Esophagus squamous epithelium (tissue), 5 donors: ENCODE measurements around the gene ANKRA2. TPM values are rescaled to one million over a fixed set of nuclear protein-coding genes. Genes with fewer than 3 reads are reported as not detected.

ENCODE experiments used
- DNase-seq: peaks from one replicate; lab custom pipeline; 2025; lab: John Stamatoyannopoulos, UW
- H3K27ac ChIP-seq, 4 donors: fragments of 200-600 bp; sonication (generic); one replicate each; pipeline ENCODE4 v1.5.1; 2016 to 2019; ENCODE audit warnings: mild to moderate bottlenecking in 1 of 4
- H3K27me3 ChIP-seq, 4 donors: fragments of 200-600 bp; sonication (generic); 1 replicate in 3 of 4; 2 replicates in 1 of 4; pipeline versions ENCODE4 v1.5.1 to v1.6.0; 2017 to 2021; ENCODE audit warnings: antibody characterized with exemption in 1 of 4
- H3K36me3 ChIP-seq, 3 donors: fragments of 200-600 bp; sonication (generic); one replicate each; pipeline ENCODE4 v1.5.1; 2016 to 2019
- H3K4me1 ChIP-seq, 3 donors: fragments of 200-600 bp; sonication (generic); one replicate each; pipeline ENCODE4 v1.5.1; 2017 to 2019
- H3K4me3 ChIP-seq, 4 donors: fragments of 200-600 bp; sonication (generic); 1 replicate in 3 of 4; 2 replicates in 1 of 4; pipeline ENCODE4 v1.5.1; 2016 to 2019; ENCODE audit warnings: mild to moderate bottlenecking in 2 of 4, moderate library complexity in 1 of 4
- H3K9me3 ChIP-seq, 3 donors: fragments of 200-600 bp; sonication (generic); one replicate each; pipeline ENCODE4 v1.5.1; 2016 to 2019
- CTCF ChIP-seq, 6 experiments: fragments of 450-650 bp in 4 of 6; fragments of 200-600 bp in 2 of 6; sonication (generic) in 2 of 6; IDR thresholded peaks; one replicate each; pipeline ENCODE4 v1.5.1; 2016 to 2019; ENCODE audit warnings: antibody characterized with exemption in 6 of 6, mild to moderate bottlenecking in 4 of 6, moderate library complexity in 4 of 6
- POLR2A ChIP-seq, 4 donors: fragments of 450-650 bp; IDR thresholded peaks; one replicate each; pipeline ENCODE4 v1.6.1; 2017; ENCODE audit warnings: antibody characterized with exemption in 4 of 4, mild to moderate bottlenecking in 4 of 4, moderate library complexity in 3 of 4
- WGBS, 2 donors: methylation state at CpG; one replicate each; pipeline ENCODE4 v1.1.5; 2018; 5-methylcytosine and 5-hydroxymethylcytosine counted together
- intact Hi-C: fragments of 100-400 bp; cut with DNase I; formaldehyde crosslinking; loops from one replicate; pipeline ENCODE4 v1.15.0; 2022
- total RNA-seq, 4 donors: library from RNA; depleted of rRNA; stranded (reverse); fragments of >200 nt; gene quantifications; one replicate each; pipeline ENCODE4 v1.1.0, GENCODE V29; 2016
- donor health status: DM: yes; HTN: yes; CAD: no.

The ANKRA2 gene
- total RNA-seq, 4 donors from 2014 or later = 7.1 to 35.3 (median 15.2) TPM

- TF ChIP-seq POLR2A (IDR thresholded peaks at IDR 0.05) (no peak), CTCF (IDR thresholded peaks at IDR 0.05) (no peak)
- peaks cover 12 to 46% (median 26%) of the 10 kb centered on the region in 3 donors for H3K4me1 ChIP-seq
- peaks cover 0 to 46% (median 7%) of the 10 kb centered on the region in 3 donors for H3K36me3 ChIP-seq
- no peaks in the 10 kb centered on the region for H3K27me3 ChIP-seq
- H3K9me3 ChIP-seq = no peaks in the 10 kb centered on the region
- intact Hi-C loops = no loop called here
- WGBS, 2 donors = 3 to 5% methylated on average over 6 to 8 of the region's 8 CpGs
- H3K4me3 ChIP-seq = peak overlapping the region; percentile 68 to 96 (median 84)
- DNase-seq = no peak
- H3K27ac ChIP-seq = peak overlapping the region; percentile 92 to 99 (median 96)
Observed at GRCh38 chr5:73565969-73566547, 619 bp upstream of the ANKRA2 start.

GRCh38 chr5:73564675-73565074, 764 bp downstream of the ANKRA2 start:
- peak overlapping the region; percentile 92 to 99 (median 96) for H3K27ac ChIP-seq
- TF ChIP-seq POLR2A (IDR thresholded peaks at IDR 0.05) (no peak), CTCF (IDR thresholded peaks at IDR 0.05) (no peak)
- 2 to 3% methylated on average over 9 of the region's 9 CpGs for WGBS, 2 donors
- peaks cover 0 to 46% (median 12%) of the 10 kb centered on the region in 3 donors for H3K36me3 ChIP-seq
- no peak for DNase-seq
- H3K27me3 ChIP-seq = no peaks in the 10 kb centered on the region
- no peaks in the 10 kb centered on the region for H3K9me3 ChIP-seq
- peak overlapping the region; percentile 68 to 96 (median 84) for H3K4me3 ChIP-seq
- intact Hi-C loops = no loop called here
- H3K4me1 ChIP-seq = peaks cover 12 to 46% (median 26%) of the 10 kb centered on the region in 3 donors

GRCh38 chr5:73564018-73564417, 1.4 kb downstream of the ANKRA2 start:
- intact Hi-C loops = no loop called here
- Histone ChIP-seq H3K4me1 (peaks cover 12 to 46% (median 26%) of the 10 kb centered on the region in 3 donors), H3K4me3 (peak overlapping the region; percentile 68 to 96 (median 84)), H3K27ac (peak overlapping the region in 2 of 4 donors; percentile 95 to 99), H3K27me3 (no peaks in the 10 kb centered on the region), H3K36me3 (peaks cover 0 to 46% (median 14%) of the 10 kb centered on the region in 3 donors), H3K9me3 (no peaks in the 10 kb centered on the region)
- no peak for DNase-seq
- WGBS, 2 donors = 11 to 30% methylated on average over 3 of the region's 3 CpGs
- TF ChIP-seq CTCF (IDR thresholded peaks at IDR 0.05) (no peak), POLR2A (IDR thresholded peaks at IDR 0.05) (no peak)

- DNase-seq = no peak
- intact Hi-C loops = no loop called here
- H3K36me3 ChIP-seq = peaks cover 1 to 88% (median 35%) of the 10 kb centered on the region in 3 donors
- WGBS, 2 donors = 76 to 85% methylated on average over 1 of the region's 1 CpG
- no peaks in the 10 kb centered on the region for H3K27me3 ChIP-seq
- H3K27ac ChIP-seq = no peak overlapping the region
- H3K9me3 ChIP-seq = no peaks in the 10 kb centered on the region
- TF ChIP-seq POLR2A (IDR thresholded peaks at IDR 0.05) (no peak), CTCF (IDR thresholded peaks at IDR 0.05) (peak in 1 of 6 experiments; percentile 18)
- H3K4me3 ChIP-seq = no peak overlapping the region
- peaks cover 0 to 15% (median 9%) of the 10 kb centered on the region in 3 donors for H3K4me1 ChIP-seq
Observed at GRCh38 chr5:73558950-73559349, 6.5 kb downstream of the ANKRA2 start.

- TF ChIP-seq CTCF (IDR thresholded peaks at IDR 0.05) (no peak), POLR2A (IDR thresholded peaks at IDR 0.05) (no peak)
- Histone ChIP-seq H3K4me1 (no peaks in the 10 kb centered on the region), H3K27me3 (no peaks in the 10 kb centered on the region), H3K36me3 (peaks cover 8 to 64% (median 20%) of the 10 kb centered on the region in 3 donors), H3K27ac (no peak overlapping the region), H3K9me3 (no peaks in the 10 kb centered on the region), H3K4me3 (no peak overlapping the region)
- intact Hi-C loops = no loop called here
- no peak for DNase-seq
Observed at GRCh38 chr5:73552642-73553041, 12.8 kb downstream of the ANKRA2 start.
